IMR-90 (cell line): ENCODE data around the gene MTX3. TPM values are rescaled to one million over a fixed set of nuclear protein-coding genes. Genes with fewer than 3 reads are reported as not detected.

ENCODE experiments used
- ATAC-seq: fragments of 200-7000 bp; cut with Tn5 transposase; 2 replicates; pipeline ENCODE4 v1.9.1; 2020; ENCODE audit warnings: low read depth, mild to moderate bottlenecking, moderate library complexity
- BruUV-seq: library from RNA; stranded (reverse); fragments of 400-500 nt; replicated peaks from 2 replicates; lab custom pipeline; 2021; lab: Mats Ljungman, UMichigan
- CTCF ChIA-PET: fragments of 300-600 bp; formaldehyde crosslinking; extraction: SDS; loops from one replicate; lab custom pipeline; 2021; ENCODE audit warnings: antibody characterized with exemption; lab: Yijun Ruan, JAX
- POLR2A ChIA-PET: fragments of 300-600 bp; sonication (Branson Sonifier 250); formaldehyde crosslinking; loops from one replicate; lab custom pipeline; 2022; ENCODE audit warnings: antibody characterized with exemption; ENCODE audit not compliant: unreplicated experiment; lab: Charles Lee
- DNase-seq: peaks from one replicate; pipeline ENCODE4 v3.0.0; 2013
- H2AFZ ChIP-seq: replicated peaks from 2 replicates; pipeline ENCODE3; 2013; ENCODE audit warnings: low read length, mild to moderate bottlenecking; ENCODE audit not compliant: poor library complexity
- H2AK5ac ChIP-seq: 2 replicates; pipeline ENCODE4 v1.6.1; 2013; ENCODE audit warnings: low read depth, low read length, inconsistent platforms
- H2AK9ac ChIP-seq: replicated peaks from 2 replicates; pipeline ENCODE3; 2013; ENCODE audit warnings: mild to moderate bottlenecking, low read depth, low read length, moderate library complexity; ENCODE audit not compliant: poor library complexity
- H2BK120ac ChIP-seq: 2 replicates; pipeline ENCODE4 v1.6.1; 2013; ENCODE audit warnings: low read depth, low read length, inconsistent platforms
- H2BK15ac ChIP-seq: 3 replicates; pipeline ENCODE4 v1.6.1; 2013; ENCODE audit warnings: low read depth, low read length, inconsistent platforms
- H2BK20ac ChIP-seq: 2 replicates; pipeline ENCODE4 v1.6.1; 2013; ENCODE audit warnings: low read depth, mild to moderate bottlenecking, inconsistent platforms, low read length, moderate library complexity
- H2BK5ac ChIP-seq: 2 replicates; pipeline ENCODE4 v1.6.1; 2013; ENCODE audit warnings: mild to moderate bottlenecking, low read depth, low read length, inconsistent platforms; ENCODE audit not compliant: poor library complexity, severe bottlenecking
- H3K14ac ChIP-seq: replicated peaks from 2 replicates; pipeline ENCODE4 v1.6.1; 2013; ENCODE audit warnings: low read depth, low read length, inconsistent platforms
- H3K18ac ChIP-seq: 2 replicates; pipeline ENCODE4 v1.6.1; 2013; ENCODE audit warnings: low read depth, low read length, control low read depth
- H3K23ac ChIP-seq: 2 replicates; pipeline ENCODE4 v1.6.1; 2013; ENCODE audit warnings: low read depth, low read length, inconsistent platforms
- H3K27ac ChIP-seq: 2 replicates; pipeline ENCODE4 v1.5.1; 2013; ENCODE audit warnings: mild to moderate bottlenecking, control low read depth, low read length; ENCODE audit not compliant: insufficient read depth
- H3K27me3 ChIP-seq: 2 replicates; pipeline ENCODE4 v1.6.1; 2013; ENCODE audit warnings: low read length; ENCODE audit not compliant: control insufficient read depth, insufficient read depth
- H3K36me3 ChIP-seq: 2 replicates; pipeline ENCODE4 v1.6.1; 2013; ENCODE audit warnings: low read length, mixed read lengths; ENCODE audit not compliant: control insufficient read depth, insufficient read depth
- H3K4ac ChIP-seq: 2 replicates; pipeline ENCODE4 v1.6.1; 2013; ENCODE audit warnings: low read depth, low read length, inconsistent platforms
- H3K4me1 ChIP-seq: 2 replicates; pipeline ENCODE4 v1.6.1; 2013; ENCODE audit warnings: low read length, mixed read lengths; ENCODE audit not compliant: control insufficient read depth, insufficient read depth
- H3K4me2 ChIP-seq: 2 replicates; pipeline ENCODE4 v1.6.1; 2013; ENCODE audit warnings: low read depth, mild to moderate bottlenecking, control low read depth, low read length, moderate library complexity
- H3K4me3 ChIP-seq: 2 replicates; pipeline ENCODE4 v1.5.1; 2013; ENCODE audit warnings: low read depth, mild to moderate bottlenecking, control low read depth, low read length, moderate library complexity; ENCODE audit not compliant: insufficient read depth
- H3K56ac ChIP-seq: 2 replicates; pipeline ENCODE4 v1.6.1; 2013; ENCODE audit warnings: low read length, inconsistent platforms; ENCODE audit not compliant: insufficient read depth; ENCODE audit errors: extremely low read depth
- H3K79me1 ChIP-seq, 2 experiments: 2 replicates each; pipeline ENCODE4 v1.6.1; 2013; ENCODE audit warnings: low read length in 2 of 2, inconsistent platforms in 1 of 2, low read depth in 1 of 2
- H3K9ac ChIP-seq: 2 replicates; pipeline ENCODE4 v1.6.1; 2013; ENCODE audit warnings: low read depth, low read length, control low read depth
- H3K9me1 ChIP-seq: 2 replicates; pipeline ENCODE4 v1.6.1; 2013; ENCODE audit warnings: low read length, inconsistent platforms; ENCODE audit not compliant: insufficient read depth
- H3K9me3 ChIP-seq: 2 replicates; pipeline ENCODE4 v1.6.1; 2013; ENCODE audit warnings: low read length; ENCODE audit not compliant: control insufficient read depth, insufficient read depth
- H4K20me1 ChIP-seq: 2 replicates; pipeline ENCODE4 v1.6.1; 2013; ENCODE audit warnings: low read length, inconsistent platforms; ENCODE audit not compliant: insufficient read depth
- H4K5ac ChIP-seq: 2 replicates; pipeline ENCODE4 v1.6.1; 2013; ENCODE audit warnings: mild to moderate bottlenecking, low read depth, low read length, control low read depth
- H4K8ac ChIP-seq, 2 experiments: 2 replicates each; pipeline ENCODE4 v1.6.1; 2013; ENCODE audit warnings: low read depth in 2 of 2, low read length in 2 of 2, control low read depth in 1 of 2, inconsistent platforms in 1 of 2
- H4K91ac ChIP-seq: 2 replicates; pipeline ENCODE4 v1.6.1; 2013; ENCODE audit warnings: low read depth, low read length, inconsistent platforms; ENCODE audit not compliant: insufficient read depth
- CEBPB ChIP-seq: IDR thresholded peaks from 2 replicates; pipeline ENCODE4 v1.6.1; 2012; ENCODE audit warnings: low read depth, low read length, improper control_type of control experiment
- CHD1 ChIP-seq: IDR thresholded peaks from 2 replicates; pipeline ENCODE4 v1.6.1; 2012; ENCODE audit warnings: low read depth, low read length, improper control_type of control experiment
- MAFK ChIP-seq: IDR thresholded peaks from 2 replicates; pipeline ENCODE4 v1.6.1; 2012; ENCODE audit warnings: low read depth, low read length, improper control_type of control experiment
- POLR2A ChIP-seq: IDR thresholded peaks from 2 replicates; pipeline ENCODE4 v1.6.1; 2012; ENCODE audit warnings: mild to moderate bottlenecking, low read depth, low read length
- RCOR1 ChIP-seq: IDR thresholded peaks from 2 replicates; pipeline ENCODE4 v1.6.1; 2012; ENCODE audit warnings: mild to moderate bottlenecking, low read length, improper control_type of control experiment; ENCODE audit not compliant: insufficient replicate concordance
- RFX5 ChIP-seq: IDR thresholded peaks from 2 replicates; pipeline ENCODE4 v1.8.0; 2012; ENCODE audit warnings: low read depth, mild to moderate bottlenecking, low read length, moderate library complexity
- SMC3 ChIP-seq: fragments of 150-350 bp; IDR thresholded peaks from 2 replicates; pipeline ENCODE4 v1.6.1; 2016; ENCODE audit warnings: low read depth, mild to moderate bottlenecking, antibody characterized with exemption, low read length, moderate library complexity
- WGBS, 2 experiments: methylation state at CpG; one replicate each; pipeline versions ENCODE4 v1.1.5 to v1.1.7; 2013; ENCODE audit warnings: missing lambda C conversion rate in 2 of 2; ENCODE audit not compliant: insufficient read length in 1 of 2; ENCODE audit errors: extremely low coverage in 2 of 2; 5-methylcytosine and 5-hydroxymethylcytosine counted together
- dilution Hi-C: fragments of 300-500 bp; cut with HindIII; formaldehyde crosslinking; loops from one replicate; pipeline ENCODE4 v1.14.3; 2018; ENCODE audit warnings: low sequenced_read_pairs; ENCODE audit not compliant: unreplicated experiment
- in situ Hi-C: fragments of 300-500 bp; cut with MboI; formaldehyde crosslinking; loops from 3 replicates; pipeline ENCODE4 v1.14.3; 2019; ENCODE audit warnings: low sequenced_read_pairs, inconsistent platforms, mixed read lengths
- intact Hi-C: fragments of 100-400 bp; cut with micrococcal nuclease; formaldehyde crosslinking; loops from 2 replicates; pipeline ENCODE4 v1.10.0; 2022
- polyA plus RNA-seq, 3 experiments: library from polyadenylated mRNA; depleted of rRNA; stranded (reverse); fragments of >200 nt; gene quantifications; 2 replicates each; pipeline ENCODE4 v1.2.3, GENCODE V29; 2012; ENCODE audit warnings: low replicate concordance in 1 of 3
- total RNA-seq: library from RNA; depleted of rRNA; stranded (reverse); fragments of >200 nt; gene quantifications from 2 replicates; pipeline ENCODE4 v1.2.3, GENCODE V29; 2012

MTX3 gene
- total and polyA plus RNA-seq, 2 of the 4 experiments (the other 2 are of a cell fraction), result 6.6 to 12.7 TPM

- TF ChIP-seq MAFK (no peak), RCOR1 (no peak), SMC3 (no peak), POLR2A (no peak), CHD1 (no peak), CEBPB (no peak), RFX5 (no peak)
- CTCF ChIA-PET, result no interaction called here
- POLR2A ChIA-PET, result no interaction called here
- no peak overlapping the region for H3K23ac ChIP-seq
- DNase-seq, result no peak
- H3K14ac ChIP-seq, result no peak overlapping the region
- H2BK20ac ChIP-seq, result no peak overlapping the region
- H3K4ac ChIP-seq, result no peak overlapping the region
- intact Hi-C loops, result no loop called here
- H4K20me1 ChIP-seq, result no peaks in the 10 kb centered on the region
- H3K36me3 ChIP-seq, result no peaks in the 10 kb centered on the region
- dilution Hi-C loops, result no loop called here
- H2AK9ac ChIP-seq, result no peak overlapping the region
- H3K9me3 ChIP-seq, result no peaks in the 10 kb centered on the region
- H3K4me1 ChIP-seq, result peaks cover 17% of the 10 kb centered on the region
- H4K91ac ChIP-seq, result no peak overlapping the region
- H2BK5ac ChIP-seq, result no peak overlapping the region
- no peak overlapping the region for H3K4me3 ChIP-seq
- H3K4me2 ChIP-seq, result no peak overlapping the region
- peaks cover 6% of the 10 kb centered on the region for H3K9me1 ChIP-seq
- no peak overlapping the region for H3K56ac ChIP-seq
- H2BK120ac ChIP-seq, result no peak overlapping the region
- H3K18ac ChIP-seq, result no peak overlapping the region
- no peaks in the 10 kb centered on the region for H3K79me1 ChIP-seq
- H2AFZ ChIP-seq, result no peak overlapping the region
- no TSS peak for BruUV-seq
- H2AK5ac ChIP-seq, result no peak overlapping the region
- no peak overlapping the region for H3K9ac ChIP-seq
- in situ Hi-C loops, result no loop called here
- H3K27me3 ChIP-seq, result no peaks in the 10 kb centered on the region
- ATAC-seq, result no peak
- no peak overlapping the region for H3K27ac ChIP-seq
- WGBS, 2 experiments, result 90% methylated on average over 4 of the region's 5 CpGs; no CpG with 5 or more reads in 1 of the 2 experiments
- no peak overlapping the region for H4K5ac ChIP-seq
- H4K8ac ChIP-seq, result no peak overlapping the region
- H2BK15ac ChIP-seq, result no peak overlapping the region
Observed at GRCh38 chr5:79966448-79966847, 24.6 kb downstream of the MTX3 start.
